Body of pancreas (tissue), 4 donors: ENCODE data around the gene CLDN7.

Experiments used
- POLR2A ChIP-seq, 3 donors: fragments of 450-650 bp; IDR thresholded peaks; one replicate each; pipeline ENCODE4 v1.6.1; 2016; ENCODE audit warnings: antibody characterized with exemption in 3 of 3, mild to moderate bottlenecking in 2 of 3
- TF ChIP-seq, protein P1 (sequence below), 7 experiments: fragments of 450-650 bp in 4 of 7; fragments of 200-600 bp in 3 of 7; sonication (generic) in 3 of 7; IDR thresholded peaks; one replicate each; pipeline ENCODE4 v1.5.1; 2016 to 2019; ENCODE audit warnings: antibody characterized with exemption in 7 of 7

DNA sequence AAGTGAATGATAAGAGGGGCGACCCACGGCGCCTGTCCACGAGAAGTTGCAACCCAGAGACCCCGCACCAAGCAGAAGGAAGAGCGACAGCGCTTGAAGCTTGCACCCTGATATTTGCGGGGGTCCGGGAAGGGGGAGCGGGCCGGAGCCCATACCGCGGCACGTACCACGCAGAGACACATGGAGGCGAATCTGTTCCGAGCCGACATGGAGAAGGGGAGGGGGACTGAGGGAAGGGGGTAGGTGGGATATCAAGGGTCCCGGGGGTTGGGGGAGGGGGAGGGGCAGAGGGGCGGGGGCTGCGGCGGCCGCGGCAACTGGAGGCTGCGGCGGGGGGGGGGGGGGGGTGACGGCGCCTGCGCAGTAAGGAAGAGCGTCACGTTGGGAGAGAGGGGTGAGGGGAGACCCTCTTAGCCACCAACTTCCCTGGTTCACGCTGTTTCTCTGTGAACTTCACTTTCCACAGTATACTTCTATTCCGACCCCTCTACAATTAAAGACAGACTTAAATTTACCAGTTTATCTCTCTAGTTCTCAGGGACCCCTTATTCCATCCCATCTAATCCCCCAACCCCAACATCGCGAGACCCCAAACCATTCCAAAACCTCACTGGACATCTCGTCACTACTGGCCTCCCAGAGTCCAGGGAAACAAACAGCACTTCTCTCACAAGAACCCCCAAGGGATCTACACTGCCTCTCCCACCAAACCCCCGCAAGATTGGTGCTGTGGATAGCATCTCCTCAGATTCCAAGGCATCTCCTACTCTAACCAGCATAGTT is 50.6 kb downstream of the CLDN7 start:
- no peak for TF ChIP-seq POLR2A (IDR thresholded peaks at IDR 0.05)
- TF ChIP-seq, protein P1, sequence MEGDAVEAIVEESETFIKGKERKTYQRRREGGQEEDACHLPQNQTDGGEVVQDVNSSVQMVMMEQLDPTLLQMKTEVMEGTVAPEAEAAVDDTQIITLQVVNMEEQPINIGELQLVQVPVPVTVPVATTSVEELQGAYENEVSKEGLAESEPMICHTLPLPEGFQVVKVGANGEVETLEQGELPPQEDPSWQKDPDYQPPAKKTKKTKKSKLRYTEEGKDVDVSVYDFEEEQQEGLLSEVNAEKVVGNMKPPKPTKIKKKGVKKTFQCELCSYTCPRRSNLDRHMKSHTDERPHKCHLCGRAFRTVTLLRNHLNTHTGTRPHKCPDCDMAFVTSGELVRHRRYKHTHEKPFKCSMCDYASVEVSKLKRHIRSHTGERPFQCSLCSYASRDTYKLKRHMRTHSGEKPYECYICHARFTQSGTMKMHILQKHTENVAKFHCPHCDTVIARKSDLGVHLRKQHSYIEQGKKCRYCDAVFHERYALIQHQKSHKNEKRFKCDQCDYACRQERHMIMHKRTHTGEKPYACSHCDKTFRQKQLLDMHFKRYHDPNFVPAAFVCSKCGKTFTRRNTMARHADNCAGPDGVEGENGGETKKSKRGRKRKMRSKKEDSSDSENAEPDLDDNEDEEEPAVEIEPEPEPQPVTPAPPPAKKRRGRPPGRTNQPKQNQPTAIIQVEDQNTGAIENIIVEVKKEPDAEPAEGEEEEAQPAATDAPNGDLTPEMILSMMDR (IDR thresholded peaks at IDR 0.05) = no peak
